ENCODE measurements around the gene GJB5. TPM values are rescaled to one million over a fixed set of nuclear protein-coding genes. Genes with fewer than 3 reads are reported as not detected.

GJB5 gene
- total RNA-seq, 1 donor from 2014 or later = not detected

GRCh38 chr1:34750610-34751009 is 4.2 kb upstream of the GJB5 start:
- Histone ChIP-seq H3K9me3 (no peaks in the 10 kb centered on the region), H3K27me3 (ENCODE audit: low read depth) (no peaks in the 10 kb centered on the region), H3K4me1 (no peaks in the 10 kb centered on the region), H3K4me3 (no peak overlapping the region), H3K36me3 (no peaks in the 10 kb centered on the region), H3K27ac (no peak overlapping the region)
- no peak for ATAC-seq
- intact Hi-C loops (cut with DNase I) = no loop called here
- no peak for DNase-seq
- TF ChIP-seq CTCF (IDR thresholded peaks at IDR 0.05) = no peak

GRCh38 chr1:34753163-34753562 is 1.7 kb upstream of the GJB5 start:
- H3K4me1 ChIP-seq = no peaks in the 10 kb centered on the region
- intact Hi-C loops (cut with DNase I) = no loop called here
- no peaks in the 10 kb centered on the region for H3K36me3 ChIP-seq
- DNase-seq = no peak
- H3K4me3 ChIP-seq = no peak overlapping the region
- H3K27me3 ChIP-seq (ENCODE audit: low read depth) = no peaks in the 10 kb centered on the region
- no peak for ATAC-seq
- no peaks in the 10 kb centered on the region for H3K9me3 ChIP-seq
- no peak for TF ChIP-seq CTCF (IDR thresholded peaks at IDR 0.05)
- H3K27ac ChIP-seq = no peak overlapping the region

GRCh38 chr1:34755961-34756360 is 1.1 kb downstream of the GJB5 start:
- Histone ChIP-seq H3K27me3 (ENCODE audit: low read depth) (no peaks in the 10 kb centered on the region), H3K4me1 (no peaks in the 10 kb centered on the region), H3K27ac (no peak overlapping the region), H3K36me3 (no peaks in the 10 kb centered on the region), H3K4me3 (no peak overlapping the region), H3K9me3 (no peaks in the 10 kb centered on the region)
- intact Hi-C loops (cut with DNase I) = no loop called here
- TF ChIP-seq CTCF (IDR thresholded peaks at IDR 0.05) = no peak
- no peak for DNase-seq
- no peak for ATAC-seq

GRCh38 chr1:34757386-34757785 is 2.5 kb downstream of the GJB5 start:
- Histone ChIP-seq H3K4me3 (no peak overlapping the region), H3K36me3 (no peaks in the 10 kb centered on the region), H3K4me1 (no peaks in the 10 kb centered on the region), H3K27me3 (ENCODE audit: low read depth) (no peaks in the 10 kb centered on the region), H3K9me3 (no peaks in the 10 kb centered on the region), H3K27ac (no peak overlapping the region)
- intact Hi-C loops (cut with DNase I) = no loop called here
- TF ChIP-seq CTCF (IDR thresholded peaks at IDR 0.05) = no peak
- ATAC-seq (no peak), DNase-seq (no peak)

GRCh38 chr1:34758751-34759150 is 3.9 kb downstream of the GJB5 start:
- intact Hi-C loops (cut with DNase I) = no loop called here

More at GRCh38 chr1:34758751-34759150, 3.9 kb downstream of the GJB5 start:
- Histone ChIP-seq H3K4me1 (no peaks in the 10 kb centered on the region), H3K9me3 (no peaks in the 10 kb centered on the region), H3K27ac (no peak overlapping the region), H3K36me3 (no peaks in the 10 kb centered on the region), H3K4me3 (no peak overlapping the region), H3K27me3 (ENCODE audit: low read depth) (no peaks in the 10 kb centered on the region)
- DNase-seq (no peak), ATAC-seq (no peak)
- TF ChIP-seq CTCF (IDR thresholded peaks at IDR 0.05) = no peak
